ENCODE data around the gene SARDH. TPM values are rescaled to one million over a fixed set of nuclear protein-coding genes. Genes with fewer than 3 reads are reported as not detected.

Gene SARDH
- total RNA-seq, 1 experiment from 2014 or later, result not detected

GRCh38 chr9:133636902-133637301 lies 101.2 kb downstream of the SARDH start:
- CTCF ChIA-PET, result no interaction called here
- Mint-ChIP-seq H3K36me3 (ENCODE audit: insufficient read depth, unreplicated experiment) (no peaks in the 10 kb centered on the region), H3K27me3 (ENCODE audit: unreplicated experiment) (peaks cover 71% of the 10 kb centered on the region), H3K9me3 (ENCODE audit: low read depth, unreplicated experiment) (no peaks in the 10 kb centered on the region), H3K4me1 (ENCODE audit: low read depth, unreplicated experiment) (no peaks in the 10 kb centered on the region), H3K4me3 (ENCODE audit: low read depth, unreplicated experiment) (no peak overlapping the region), H3K27ac (ENCODE audit: unreplicated experiment) (no peak overlapping the region)
- intact Hi-C loops (cut with micrococcal nuclease; ENCODE audit: unreplicated experiment), result no loop called here
- BruUV-seq (replicated peaks), result no TSS peak
- no peak for TF ChIP-seq CTCF (IDR thresholded peaks at IDR 0.05; ENCODE audit: unreplicated experiment)
- DNase-seq, result no peak

- no peaks in the 10 kb centered on the region for H3K36me3 Mint-ChIP-seq (ENCODE audit: insufficient read depth, unreplicated experiment)
- intact Hi-C loops (cut with micrococcal nuclease; ENCODE audit: unreplicated experiment), result no loop called here
- no peak within 1 kb of the TSS for H3K27ac Mint-ChIP-seq (ENCODE audit: unreplicated experiment)
- no TSS peak for BruUV-seq (replicated peaks)
- no peak for DNase-seq
- no peaks in the 10 kb centered on the region for H3K4me1 Mint-ChIP-seq (ENCODE audit: low read depth, unreplicated experiment)
- CTCF ChIA-PET, result no interaction called here
- H3K9me3 Mint-ChIP-seq (ENCODE audit: low read depth, unreplicated experiment), result no peaks in the 10 kb centered on the region
- TF ChIP-seq CTCF (IDR thresholded peaks at IDR 0.05; ENCODE audit: unreplicated experiment), result no peak
- peaks cover 68% of the 10 kb centered on the region for H3K27me3 Mint-ChIP-seq (ENCODE audit: unreplicated experiment)
- H3K4me3 Mint-ChIP-seq (ENCODE audit: low read depth, unreplicated experiment), result no peak within 1 kb of the TSS
These were observed 102.3 kb downstream of the SARDH start, which contains the start of gene DBH for GRCh38 chr9:133635533-133636531. DBH (plus strand) TSS chr9:133636363; CDS start chr9:133636372, 9 bp downstream.

GRCh38 chr9:133635098-133635497 lies 103.1 kb downstream of the SARDH start:
- no peak for DNase-seq
- no peak for TF ChIP-seq CTCF (IDR thresholded peaks at IDR 0.05; ENCODE audit: unreplicated experiment)
- Mint-ChIP-seq H3K27ac (ENCODE audit: unreplicated experiment) (no peak overlapping the region), H3K4me3 (ENCODE audit: low read depth, unreplicated experiment) (no peak overlapping the region), H3K36me3 (ENCODE audit: insufficient read depth, unreplicated experiment) (no peaks in the 10 kb centered on the region), H3K27me3 (ENCODE audit: unreplicated experiment) (peaks cover 68% of the 10 kb centered on the region), H3K4me1 (ENCODE audit: low read depth, unreplicated experiment) (no peaks in the 10 kb centered on the region), H3K9me3 (ENCODE audit: low read depth, unreplicated experiment) (no peaks in the 10 kb centered on the region)
- intact Hi-C loops (cut with micrococcal nuclease; ENCODE audit: unreplicated experiment), result no loop called here
- BruUV-seq (replicated peaks), result no TSS peak
- CTCF ChIA-PET, result no interaction called here

- H3K9me3 Mint-ChIP-seq (ENCODE audit: low read depth, unreplicated experiment), result no peaks in the 10 kb centered on the region
- H3K27ac Mint-ChIP-seq (ENCODE audit: unreplicated experiment), result no peak overlapping the region
- BruUV-seq (replicated peaks), result no TSS peak
- intact Hi-C loops (cut with micrococcal nuclease; ENCODE audit: unreplicated experiment), result no loop called here
- CTCF ChIA-PET, result no interaction called here
- no peak for TF ChIP-seq CTCF (IDR thresholded peaks at IDR 0.05; ENCODE audit: unreplicated experiment)
- DNase-seq, result no peak
- peaks cover 68% of the 10 kb centered on the region for H3K27me3 Mint-ChIP-seq (ENCODE audit: unreplicated experiment)
- no peak overlapping the region for H3K4me3 Mint-ChIP-seq (ENCODE audit: low read depth, unreplicated experiment)
- H3K4me1 Mint-ChIP-seq (ENCODE audit: low read depth, unreplicated experiment), result no peaks in the 10 kb centered on the region
- no peaks in the 10 kb centered on the region for H3K36me3 Mint-ChIP-seq (ENCODE audit: insufficient read depth, unreplicated experiment)
These were observed 104.0 kb downstream of the SARDH start for GRCh38 chr9:133634081-133634691.
